HepG2 (cell line): ENCODE measurements around the gene COASY. TPM values are rescaled to one million over a fixed set of nuclear protein-coding genes. Genes with fewer than 3 reads are reported as not detected.
A peak's percentile ranks its signal among the peaks of the same experiment; 100 is the strongest.

Experiments used
- ARHGAP35 ChIP-seq: sonication (generic); formaldehyde crosslinking; IDR thresholded peaks from 2 replicates; pipeline ENCODE4 v1.9.0; 2022; ENCODE audit warnings: mild to moderate bottlenecking, inconsistent platforms, moderate library complexity, missing genetic modification reagents, borderline replicate concordance
- CEBPZ ChIP-seq: IDR thresholded peaks from 2 replicates; pipeline ENCODE4 v1.6.1; 2012; ENCODE audit warnings: low read length, improper control_type of control experiment
- FOXP1 ChIP-seq, 2 experiments: fragments of 450-650 bp in 1 of 2; IDR thresholded peaks; 2 replicates each; pipeline ENCODE4 v1.6.1; 2017 to 2018; ENCODE audit warnings: antibody characterized with exemption in 1 of 2
- HDAC6 ChIP-seq: fragments of 200-600 bp; sonication (generic); IDR thresholded peaks from 2 replicates; pipeline ENCODE4 v1.7.0; 2017; ENCODE audit warnings: mild to moderate bottlenecking, antibody characterized with exemption, low read length, low read depth
- NR2F1 ChIP-seq, 2 experiments: fragments of 450-650 bp in 1 of 2; formaldehyde crosslinking in 1 of 2; IDR thresholded peaks; 2 replicates each; pipeline versions ENCODE4 v1.5.0 to v1.6.1; 2016 to 2020; ENCODE audit warnings: mild to moderate bottlenecking in 1 of 2, missing compliant biosample characterization in 1 of 2, missing genetic modification reagents in 1 of 2, moderate library complexity in 1 of 2
- NR2F2 ChIP-seq: IDR thresholded peaks from 2 replicates; pipeline ENCODE4 v1.6.1; 2012; ENCODE audit warnings: low read depth, inconsistent platforms, borderline replicate concordance
- ONECUT2 ChIP-seq: sonication (generic); formaldehyde crosslinking; IDR thresholded peaks from 2 replicates; pipeline ENCODE4 v1.4.0; 2020; ENCODE audit warnings: missing genetic modification reagents
- PCBP1 ChIP-seq: fragments of 200-400 bp; formaldehyde crosslinking; IDR thresholded peaks from 2 replicates; pipeline ENCODE4 v1.6.1; 2017; ENCODE audit warnings: mild to moderate bottlenecking, low read depth, low read length, borderline replicate concordance
- POLR2A ChIP-seq, 2 experiments: IDR thresholded peaks; 2 replicates each; pipeline ENCODE4 v1.6.1; 2011; ENCODE audit warnings: low read depth in 2 of 2, low read length in 2 of 2, mild to moderate bottlenecking in 1 of 2, moderate library complexity in 1 of 2; ENCODE audit not compliant: insufficient read depth in 1 of 2
- RBAK ChIP-seq: sonication (generic); formaldehyde crosslinking; IDR thresholded peaks from 2 replicates; pipeline ENCODE4 v1.5.1; 2020; ENCODE audit warnings: mild to moderate bottlenecking, missing genetic modification reagents
- REPIN1 ChIP-seq: sonication (generic); formaldehyde crosslinking; IDR thresholded peaks from 2 replicates; pipeline ENCODE4 v1.8.0; 2022; ENCODE audit warnings: missing genetic modification reagents, low read depth, mild to moderate bottlenecking, borderline replicate concordance
- SOX5 ChIP-seq: IDR thresholded peaks from 2 replicates; pipeline ENCODE4 v1.6.1; 2016; ENCODE audit warnings: borderline replicate concordance
- ZBTB25 ChIP-seq: IDR thresholded peaks from 2 replicates; pipeline ENCODE4 v1.6.1; 2018; ENCODE audit warnings: missing genetic modification reagents
- ZFP41 ChIP-seq: sonication (generic); formaldehyde crosslinking; IDR thresholded peaks from 2 replicates; pipeline ENCODE4 v1.4.0; 2020; ENCODE audit warnings: mild to moderate bottlenecking, missing genetic modification reagents, borderline replicate concordance
- ZMYM3 ChIP-seq: sonication (generic); formaldehyde crosslinking; IDR thresholded peaks from 2 replicates; pipeline ENCODE4 v1.5.1; 2020; ENCODE audit warnings: mild to moderate bottlenecking, missing genetic modification reagents
- ZNF275 ChIP-seq: sonication (generic); formaldehyde crosslinking; IDR thresholded peaks from 2 replicates; pipeline ENCODE4 v1.8.0; 2022; ENCODE audit warnings: missing genetic modification reagents, mild to moderate bottlenecking, inconsistent platforms, borderline replicate concordance
- ZNF337 ChIP-seq: sonication (generic); formaldehyde crosslinking; IDR thresholded peaks from 2 replicates; pipeline ENCODE4 v1.5.1; 2020; ENCODE audit warnings: missing genetic modification reagents, low read depth, mild to moderate bottlenecking, borderline replicate concordance
- ZNF710 ChIP-seq: sonication (generic); formaldehyde crosslinking; IDR thresholded peaks from 2 replicates; pipeline ENCODE4 v1.5.0; 2020; ENCODE audit warnings: mild to moderate bottlenecking, missing genetic modification reagents, borderline replicate concordance
- ZNF713 ChIP-seq: sonication (generic); formaldehyde crosslinking; IDR thresholded peaks from 2 replicates; pipeline ENCODE4 v1.4.0; 2020; ENCODE audit warnings: mild to moderate bottlenecking, missing genetic modification reagents
- ZNF850 ChIP-seq: sonication (generic); formaldehyde crosslinking; conservative IDR thresholded peaks from 2 replicates; pipeline ENCODE4 v1.9.0; 2021; ENCODE audit warnings: mild to moderate bottlenecking, missing genetic modification reagents
- polyA plus RNA-seq, 8 experiments: library from polyadenylated mRNA; depleted of rRNA in 3 of 8; stranded (reverse) in 7 of 8; unstranded in 1 of 8; fragments of >200 nt; fragmentation: Illumina TruSeq in 4 of 8; extraction: Trizol in 4 of 8; gene quantifications; 2 replicates each; pipeline versions ENCODE4 v1.2.1 to v1.2.3, GENCODE V29; 2011 to 2016; ENCODE audit warnings: low read depth in 4 of 8, missing spikeins in 1 of 8, mixed read lengths in 1 of 8; ENCODE audit not compliant: insufficient read depth in 1 of 8
- total RNA-seq, 5 experiments: library from RNA; depleted of rRNA; stranded (reverse); fragments of >200 nt; fragmentation: Illumina TruSeq; extraction: Trizol; gene quantifications; 2 replicates each; pipeline ENCODE4 v1.2.3, GENCODE V29; 2016; ENCODE audit warnings: low read depth in 1 of 5

The COASY gene
- total and polyA plus RNA-seq, 2 of the 13 experiments (the other 11 are each of a cell fraction or from before 2014, with no cell fraction given): 90.7 to 125 TPM

DNA sequence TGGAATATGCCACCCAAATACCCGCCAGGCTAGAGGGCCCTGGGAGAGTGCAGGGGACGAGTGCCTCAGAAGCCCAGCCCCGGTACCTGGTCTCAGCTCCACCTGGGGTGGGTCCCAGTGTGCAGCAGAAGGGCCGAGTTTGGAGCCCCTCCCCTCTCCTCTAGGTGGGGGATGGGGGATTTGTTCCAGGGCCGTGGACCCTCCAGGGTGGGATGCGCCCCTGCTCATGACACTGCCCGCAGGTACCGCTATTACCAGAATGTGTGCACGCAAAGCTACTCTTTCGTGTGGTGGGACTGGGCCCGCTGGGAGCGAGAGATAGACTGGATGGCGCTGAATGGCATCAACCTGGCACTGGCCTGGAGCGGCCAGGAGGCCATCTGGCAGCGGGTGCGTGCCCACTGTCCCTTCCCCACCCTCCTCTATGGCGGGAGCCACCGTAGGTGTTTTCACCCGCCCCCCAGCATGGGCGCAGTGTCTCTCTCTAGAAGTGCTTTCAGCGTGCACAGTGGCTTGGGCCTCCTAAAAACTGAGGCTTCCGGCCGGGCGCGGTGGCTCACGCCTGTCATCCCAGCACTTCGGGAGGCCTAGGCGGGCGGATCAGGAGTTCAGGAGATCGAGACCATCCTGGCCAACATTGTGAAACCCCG lies 24.7 kb upstream of the COASY start (continued):
- TF ChIP-seq CEBPZ (no peak), ZNF710 (CRISPR knock-in tag) (0 out of 2 replicates have a peak, but pooled peaks have one; percentile 11), RBAK (no peak), ONECUT2 (CRISPR knock-in tag) (no peak), ZNF850 (no peak), ZNF337 (no peak), ZFP41 (no peak), POLR2A (IDR thresholded peaks at IDR 0.05; ENCODE audit: insufficient read depth in 1 of 2, low read depth in 2 of 2, low read length in 2 of 2) (peak; percentile 6 to 52; a peak in 3 of 4 replicates), SOX5 (no peak), NR2F2 (0 out of 2 replicates have a peak, but pooled peaks have one; percentile 9), HDAC6 (no peak), REPIN1 (CRISPR knock-in tag) (no peak), ZMYM3 (no peak), FOXP1 (IDR thresholded peaks at IDR 0.05) (no peak), FOXP1 (CRISPR knock-in tag; IDR thresholded peaks at IDR 0.05) (no peak), NR2F1 (CRISPR knock-in tag; IDR thresholded peaks at IDR 0.05) (no peak), ARHGAP35 (no peak; the same call in 1 of the 2 replicates), ZBTB25 (CRISPR knock-in tag) (no peak), ZNF713 (CRISPR knock-in tag) (no peak), ZNF275 (no peak), PCBP1 (0 out of 2 replicates have a peak, but pooled peaks have one; percentile 25)
